ENCODE results near the gene PPP4R4. TPM values are rescaled to one million over a fixed set of nuclear protein-coding genes. Genes with fewer than 3 reads are reported as not detected.

PPP4R4 gene
- total and polyA plus RNA-seq, 2 experiments from 2014 or later, result 3.0 to 11.1 TPM

DNA sequence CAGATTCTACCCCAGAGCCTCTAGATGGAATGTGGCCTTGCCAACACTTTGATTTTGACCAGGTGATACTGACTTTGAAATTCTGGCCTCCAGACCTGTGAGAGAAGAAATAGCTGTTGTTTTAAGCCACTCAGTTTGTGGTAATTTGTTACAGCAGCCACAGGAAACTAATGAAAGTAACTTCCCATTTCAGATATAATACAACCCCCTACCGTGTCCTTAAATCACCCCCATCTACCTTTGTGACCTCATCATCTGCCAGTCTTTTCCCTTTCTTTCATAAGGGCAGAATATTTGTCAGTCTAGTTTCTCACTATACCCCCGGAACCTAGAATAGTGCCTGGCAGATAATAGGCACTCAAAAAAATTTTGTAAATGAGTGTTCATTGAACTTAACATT lies 39.6 kb downstream of the PPP4R4 start:
- Histone ChIP-seq H3K4me1 (ENCODE audit: insufficient read depth) (no peaks in the 10 kb centered on the region), H3K4me2 (no peak overlapping the region), H3K79me2 (replicated peaks; ENCODE audit: insufficient read depth) (no peaks in the 10 kb centered on the region), H3K27me3 (ENCODE audit: insufficient read depth) (no peaks in the 10 kb centered on the region), H4K20me1 (replicated peaks; ENCODE audit: insufficient read depth) (no peaks in the 10 kb centered on the region), H3K4me3 (no peak overlapping the region), H3K9me2 (ENCODE audit: insufficient read depth) (no peaks in the 10 kb centered on the region), H2AFZ (no peak overlapping the region), H3K27ac (ENCODE audit: low read depth) (no peak overlapping the region), H3K36me3 (ENCODE audit: insufficient read depth) (no peaks in the 10 kb centered on the region), H3F3A (replicated peaks; ENCODE audit: low read depth) (no peaks in the 10 kb centered on the region)
- TF ChIP-seq NANOG (IDR thresholded peaks at IDR 0.05; ENCODE audit: borderline replicate concordance) (no peak), JUNB (IDR thresholded peaks at IDR 0.05; ENCODE audit: unreplicated experiment) (no peak), ZNF331 (CRISPR knock-in tag; IDR thresholded peaks at IDR 0.05; ENCODE audit: low read depth) (no peak), ZNF114 (CRISPR knock-in tag; IDR thresholded peaks at IDR 0.05) (no peak), CREB1 (CRISPR knock-in tag; IDR thresholded peaks at IDR 0.05; ENCODE audit: low read depth) (no peak), EZH2 (IDR thresholded peaks at IDR 0.05; ENCODE audit: low read depth, unreplicated experiment) (no peak), CTCF (conservative IDR thresholded peaks at IDR 0.05; ENCODE audit: low read depth in 2 of 2) (no peak), POLR2AphosphoS5 (IDR thresholded peaks at IDR 0.05; ENCODE audit: low read depth) (no peak), STAT1 (IDR thresholded peaks at IDR 0.05; ENCODE audit: unreplicated experiment) (no peak), ETS1 (IDR thresholded peaks at IDR 0.05) (no peak), EZH2phosphoT487 (IDR thresholded peaks at IDR 0.05; ENCODE audit: unreplicated experiment) (no peak)
- TF ChIP-seq, protein P1, sequence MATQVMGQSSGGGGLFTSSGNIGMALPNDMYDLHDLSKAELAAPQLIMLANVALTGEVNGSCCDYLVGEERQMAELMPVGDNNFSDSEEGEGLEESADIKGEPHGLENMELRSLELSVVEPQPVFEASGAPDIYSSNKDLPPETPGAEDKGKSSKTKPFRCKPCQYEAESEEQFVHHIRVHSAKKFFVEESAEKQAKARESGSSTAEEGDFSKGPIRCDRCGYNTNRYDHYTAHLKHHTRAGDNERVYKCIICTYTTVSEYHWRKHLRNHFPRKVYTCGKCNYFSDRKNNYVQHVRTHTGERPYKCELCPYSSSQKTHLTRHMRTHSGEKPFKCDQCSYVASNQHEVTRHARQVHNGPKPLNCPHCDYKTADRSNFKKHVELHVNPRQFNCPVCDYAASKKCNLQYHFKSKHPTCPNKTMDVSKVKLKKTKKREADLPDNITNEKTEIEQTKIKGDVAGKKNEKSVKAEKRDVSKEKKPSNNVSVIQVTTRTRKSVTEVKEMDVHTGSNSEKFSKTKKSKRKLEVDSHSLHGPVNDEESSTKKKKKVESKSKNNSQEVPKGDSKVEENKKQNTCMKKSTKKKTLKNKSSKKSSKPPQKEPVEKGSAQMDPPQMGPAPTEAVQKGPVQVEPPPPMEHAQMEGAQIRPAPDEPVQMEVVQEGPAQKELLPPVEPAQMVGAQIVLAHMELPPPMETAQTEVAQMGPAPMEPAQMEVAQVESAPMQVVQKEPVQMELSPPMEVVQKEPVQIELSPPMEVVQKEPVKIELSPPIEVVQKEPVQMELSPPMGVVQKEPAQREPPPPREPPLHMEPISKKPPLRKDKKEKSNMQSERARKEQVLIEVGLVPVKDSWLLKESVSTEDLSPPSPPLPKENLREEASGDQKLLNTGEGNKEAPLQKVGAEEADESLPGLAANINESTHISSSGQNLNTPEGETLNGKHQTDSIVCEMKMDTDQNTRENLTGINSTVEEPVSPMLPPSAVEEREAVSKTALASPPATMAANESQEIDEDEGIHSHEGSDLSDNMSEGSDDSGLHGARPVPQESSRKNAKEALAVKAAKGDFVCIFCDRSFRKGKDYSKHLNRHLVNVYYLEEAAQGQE (IDR thresholded peaks at IDR 0.05; ENCODE audit: unreplicated experiment), result no peak
- TF ChIP-seq, protein P2, sequence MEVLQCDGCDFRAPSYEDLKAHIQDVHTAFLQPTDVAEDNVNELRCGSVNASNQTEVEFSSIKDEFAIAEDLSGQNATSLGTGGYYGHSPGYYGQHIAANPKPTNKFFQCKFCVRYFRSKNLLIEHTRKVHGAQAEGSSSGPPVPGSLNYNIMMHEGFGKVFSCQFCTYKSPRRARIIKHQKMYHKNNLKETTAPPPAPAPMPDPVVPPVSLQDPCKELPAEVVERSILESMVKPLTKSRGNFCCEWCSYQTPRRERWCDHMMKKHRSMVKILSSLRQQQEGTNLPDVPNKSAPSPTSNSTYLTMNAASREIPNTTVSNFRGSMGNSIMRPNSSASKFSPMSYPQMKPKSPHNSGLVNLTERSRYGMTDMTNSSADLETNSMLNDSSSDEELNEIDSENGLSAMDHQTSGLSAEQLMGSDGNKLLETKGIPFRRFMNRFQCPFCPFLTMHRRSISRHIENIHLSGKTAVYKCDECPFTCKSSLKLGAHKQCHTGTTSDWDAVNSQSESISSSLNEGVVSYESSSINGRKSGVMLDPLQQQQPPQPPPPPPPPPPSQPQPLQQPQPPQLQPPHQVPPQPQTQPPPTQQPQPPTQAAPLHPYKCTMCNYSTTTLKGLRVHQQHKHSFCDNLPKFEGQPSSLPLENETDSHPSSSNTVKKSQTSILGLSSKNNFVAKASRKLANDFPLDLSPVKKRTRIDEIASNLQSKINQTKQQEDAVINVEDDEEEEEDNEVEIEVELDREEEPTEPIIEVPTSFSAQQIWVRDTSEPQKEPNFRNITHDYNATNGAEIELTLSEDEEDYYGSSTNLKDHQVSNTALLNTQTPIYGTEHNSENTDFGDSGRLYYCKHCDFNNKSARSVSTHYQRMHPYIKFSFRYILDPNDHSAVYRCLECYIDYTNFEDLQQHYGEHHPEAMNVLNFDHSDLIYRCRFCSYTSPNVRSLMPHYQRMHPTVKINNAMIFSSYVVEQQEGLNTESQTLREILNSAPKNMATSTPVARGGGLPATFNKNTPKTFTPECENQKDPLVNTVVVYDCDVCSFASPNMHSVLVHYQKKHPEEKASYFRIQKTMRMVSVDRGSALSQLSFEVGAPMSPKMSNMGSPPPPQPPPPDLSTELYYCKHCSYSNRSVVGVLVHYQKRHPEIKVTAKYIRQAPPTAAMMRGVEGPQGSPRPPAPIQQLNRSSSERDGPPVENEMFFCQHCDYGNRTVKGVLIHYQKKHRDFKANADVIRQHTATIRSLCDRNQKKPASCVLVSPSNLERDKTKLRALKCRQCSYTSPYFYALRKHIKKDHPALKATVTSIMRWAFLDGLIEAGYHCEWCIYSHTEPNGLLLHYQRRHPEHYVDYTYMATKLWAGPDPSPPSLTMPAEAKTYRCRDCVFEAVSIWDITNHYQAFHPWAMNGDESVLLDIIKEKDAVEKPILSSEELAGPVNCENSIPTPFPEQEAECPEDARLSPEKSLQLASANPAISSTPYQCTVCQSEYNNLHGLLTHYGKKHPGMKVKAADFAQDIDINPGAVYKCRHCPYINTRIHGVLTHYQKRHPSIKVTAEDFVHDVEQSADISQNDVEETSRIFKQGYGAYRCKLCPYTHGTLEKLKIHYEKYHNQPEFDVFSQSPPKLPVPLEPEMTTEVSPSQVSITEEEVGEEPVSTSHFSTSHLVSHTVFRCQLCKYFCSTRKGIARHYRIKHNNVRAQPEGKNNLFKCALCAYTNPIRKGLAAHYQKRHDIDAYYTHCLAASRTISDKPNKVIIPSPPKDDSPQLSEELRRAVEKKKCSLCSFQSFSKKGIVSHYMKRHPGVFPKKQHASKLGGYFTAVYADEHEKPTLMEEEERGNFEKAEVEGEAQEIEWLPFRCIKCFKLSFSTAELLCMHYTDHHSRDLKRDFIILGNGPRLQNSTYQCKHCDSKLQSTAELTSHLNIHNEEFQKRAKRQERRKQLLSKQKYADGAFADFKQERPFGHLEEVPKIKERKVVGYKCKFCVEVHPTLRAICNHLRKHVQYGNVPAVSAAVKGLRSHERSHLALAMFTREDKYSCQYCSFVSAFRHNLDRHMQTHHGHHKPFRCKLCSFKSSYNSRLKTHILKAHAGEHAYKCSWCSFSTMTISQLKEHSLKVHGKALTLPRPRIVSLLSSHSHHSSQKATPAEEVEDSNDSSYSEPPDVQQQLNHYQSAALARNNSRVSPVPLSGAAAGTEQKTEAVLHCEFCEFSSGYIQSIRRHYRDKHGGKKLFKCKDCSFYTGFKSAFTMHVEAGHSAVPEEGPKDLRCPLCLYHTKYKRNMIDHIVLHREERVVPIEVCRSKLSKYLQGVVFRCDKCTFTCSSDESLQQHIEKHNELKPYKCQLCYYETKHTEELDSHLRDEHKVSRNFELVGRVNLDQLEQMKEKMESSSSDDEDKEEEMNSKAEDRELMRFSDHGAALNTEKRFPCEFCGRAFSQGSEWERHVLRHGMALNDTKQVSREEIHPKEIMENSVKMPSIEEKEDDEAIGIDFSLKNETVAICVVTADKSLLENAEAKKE (CRISPR knock-in tag; IDR thresholded peaks at IDR 0.05), result no peak
- Mint-ChIP-seq H3K27ac (no peak overlapping the region), H3K4me1 (peaks cover 10% of the 10 kb centered on the region), H3K36me3 (ENCODE audit: low read depth) (peaks cover 15% of the 10 kb centered on the region), H3K9me3 (peaks cover 3% of the 10 kb centered on the region; the same call in 1 of the 3 replicates), H3K4me3 (no peak overlapping the region), H3K27me3 (ENCODE audit: insufficient read depth, low read depth, poor library complexity) (no peaks in the 10 kb centered on the region)
- no peak for ATAC-seq
- no peak for DNase-seq (ENCODE audit: low spot score)

All from GM23338 (cell line).